ENCODE measurements around the gene RNASEH2C.

- TF ChIP-seq CTCF (IDR thresholded peaks at IDR 0.05) (no peak), POLR2A (IDR thresholded peaks at IDR 0.05) (no peak), POLR2AphosphoS5 (IDR thresholded peaks at IDR 0.05) (no peak)
Observed at GRCh38 chr11:65767406-65767805, 46.8 kb upstream of the RNASEH2C start.

Measured in suprapubic skin (tissue), 4 donors.